K562 (cell line): ENCODE measurements around the gene PNRC2. TPM values are rescaled to one million over a fixed set of nuclear protein-coding genes. Genes with fewer than 3 reads are reported as not detected.

Experiments used
- CBX3 ChIP-seq, 2 experiments: IDR thresholded peaks; 1 replicate in 1 of 2; 2 replicates in 1 of 2; pipeline ENCODE4 v1.6.1; 2012; ENCODE audit warnings: inconsistent platforms in 2 of 2, low read length in 2 of 2, borderline replicate concordance in 1 of 2, control low read depth in 1 of 2
- CHD2 ChIP-seq: IDR thresholded peaks from 2 replicates; pipeline ENCODE4 v1.6.1; 2011; ENCODE audit warnings: low read depth, low read length
- CREB5 ChIP-seq: fragments of 250-450 bp; sonication (Bioruptor Pico); IDR thresholded peaks from 2 replicates; pipeline ENCODE4 v1.5.0; 2020; ENCODE audit warnings: mild to moderate bottlenecking
- CREBBP ChIP-seq: IDR thresholded peaks from one replicate; pipeline ENCODE4 v1.6.1; 2012; ENCODE audit warnings: low read depth, mild to moderate bottlenecking, control low read depth, inconsistent platforms, low read length
- E2F6 ChIP-seq, 2 experiments: IDR thresholded peaks; 2 replicates each; pipeline ENCODE4 v1.6.1; 2011; ENCODE audit warnings: borderline replicate concordance in 1 of 2, control low read depth in 1 of 2, low read depth in 1 of 2, low read length in 1 of 2, mild to moderate bottlenecking in 1 of 2, mixed read lengths in 1 of 2, moderate library complexity in 1 of 2; ENCODE audit not compliant: insufficient read depth in 1 of 2, insufficient read length in 1 of 2, poor library complexity in 1 of 2, severe bottlenecking in 1 of 2; ENCODE audit errors: extremely low read depth in 1 of 2
- HIVEP1 ChIP-seq: fragments of 250-450 bp; sonication (Bioruptor Pico); IDR thresholded peaks from 2 replicates; pipeline ENCODE4 v1.4.0; 2020; ENCODE audit warnings: mild to moderate bottlenecking
- PBX2 ChIP-seq, 2 experiments: IDR thresholded peaks in 1 of 2; conservative IDR thresholded peaks in 1 of 2; 2 replicates each; pipeline ENCODE4 v1.6.1; 2016; ENCODE audit warnings: low read depth in 2 of 2, mild to moderate bottlenecking in 1 of 2, missing compliant biosample characterization in 1 of 2, missing genetic modification characterization in 1 of 2, moderate library complexity in 1 of 2
- PCBP1 ChIP-seq: fragments of 200-400 bp; formaldehyde crosslinking; IDR thresholded peaks from 2 replicates; pipeline ENCODE4 v1.6.1; 2018; ENCODE audit warnings: mild to moderate bottlenecking, low read depth, low read length; ENCODE audit not compliant: poor library complexity, severe bottlenecking
- POLR2B ChIP-seq: fragments of 450-650 bp; IDR thresholded peaks from 2 replicates; pipeline ENCODE4 v1.6.1; 2018; ENCODE audit warnings: low read depth; ENCODE audit not compliant: partially characterized antibody
- POLR2G ChIP-seq: fragments of 200-400 bp; formaldehyde crosslinking; IDR thresholded peaks from 2 replicates; pipeline ENCODE4 v1.6.1; 2017; ENCODE audit warnings: low read depth, mild to moderate bottlenecking, antibody characterized with exemption, low read length, moderate library complexity
- POU5F1 ChIP-seq: fragments of 150-350 bp; IDR thresholded peaks from 2 replicates; pipeline ENCODE4 v1.6.1; 2014; ENCODE audit warnings: borderline replicate concordance, low read length, low read depth, mild to moderate bottlenecking; ENCODE audit not compliant: partially characterized antibody
- PREB ChIP-seq: sonication (generic); formaldehyde crosslinking; IDR thresholded peaks from 2 replicates; pipeline ENCODE4 v1.8.1; 2023; ENCODE audit warnings: mild to moderate bottlenecking, missing genetic modification reagents
- USF1 ChIP-seq: sonication (generic); formaldehyde crosslinking; IDR thresholded peaks from 2 replicates; pipeline ENCODE4 v1.9.0; 2022; ENCODE audit warnings: mild to moderate bottlenecking, missing genetic modification reagents
- ZBTB2 ChIP-seq: fragments of 450-650 bp; IDR thresholded peaks from 2 replicates; pipeline ENCODE4 v1.6.1; 2016; ENCODE audit warnings: antibody characterized with exemption
- ZNF232 ChIP-seq: sonication (generic); formaldehyde crosslinking; IDR thresholded peaks from 2 replicates; pipeline ENCODE4 v1.8.0; 2022; ENCODE audit warnings: mild to moderate bottlenecking, missing genetic modification reagents
- ZNF75A ChIP-seq: fragments of 450-650 bp; formaldehyde crosslinking; IDR thresholded peaks from 2 replicates; pipeline ENCODE4 v1.4.0; 2020; ENCODE audit warnings: mild to moderate bottlenecking
- polyA plus RNA-seq, 8 experiments: library from polyadenylated mRNA; depleted of rRNA in 4 of 8; stranded (reverse) in 5 of 8; unstranded in 3 of 8; fragments of >200 nt; fragmentation: Nextera tagmentation in 2 of 8; fragmentation: Illumina TruSeq in 1 of 8; extraction: Ambion mirVana in 2 of 8; extraction: Trizol in 1 of 8; gene quantifications; 2 replicates each; pipeline versions ENCODE4 v1.2.1 to v1.2.3, GENCODE V29; 2011 to 2014; ENCODE audit warnings: inconsistent platforms in 1 of 8, missing spikeins in 1 of 8
- total RNA-seq, 7 experiments: library from RNA; depleted of rRNA in 6 of 7; stranded (reverse); fragments of >200 nt in 6 of 7; fragmentation: Illumina TruSeq in 2 of 7; extraction: Trizol in 2 of 7; gene quantifications; 2 replicates each; pipeline versions ENCODE4 v1.2.1 to v1.2.3, GENCODE V29; 2011 to 2021; ENCODE audit warnings: low replicate concordance in 1 of 7

Gene PNRC2
- total and polyA plus RNA-seq, 9 of the 15 experiments (the other 6 are each of a cell fraction or from before 2014, with no cell fraction given) = 127 to 303 (median 203) TPM

GRCh38 chr1:23959461-23960290 lies at the start of gene PNRC2 (continued):
- TF ChIP-seq E2F6 (IDR thresholded peaks at IDR 0.05; ENCODE audit: borderline replicate concordance in 1 of 2, extremely low read depth in 1 of 2, insufficient read depth in 1 of 2, insufficient read length in 1 of 2, low read depth in 1 of 2, low read length in 1 of 2, poor library complexity in 1 of 2, severe bottlenecking in 1 of 2) (peak; percentile 13 to 76), USF1 (no peak), PBX2 (CRISPR knock-in tag; IDR thresholded peaks at IDR 0.05; ENCODE audit: low read depth) (no peak), PBX2 (tag; conservative IDR thresholded peaks at IDR 0.05; ENCODE audit: low read depth) (no peak), CREBBP (no peak), PCBP1 (peak; percentile 78), POLR2B (peak; percentile 99), HIVEP1 (CRISPR knock-in tag) (0 out of 2 replicates have a peak, but pooled peaks have one; percentile 68), POU5F1 (no peak), CREB5 (no peak), CBX3 (IDR thresholded peaks at IDR 0.05; ENCODE audit: borderline replicate concordance in 1 of 2, low read length in 2 of 2) (no peak), ZBTB2 (no peak), POLR2G (peak; percentile 99), CHD2 (peak; percentile 53), ZNF75A (CRISPR knock-in tag) (no peak), ZNF232 (no peak), PREB (CRISPR knock-in tag) (peak; percentile 76; the same call in 1 of the 2 replicates)
